ENCODE measurements around the gene ANKDD1B. TPM values are rescaled to one million over a fixed set of nuclear protein-coding genes. Genes with fewer than 3 reads are reported as not detected.

The ANKDD1B gene
- total and polyA plus RNA-seq, 2 of the 8 experiments (the other 6 are each of a cell fraction or from before 2014, with no cell fraction given), result 0.08 to 0.22 TPM

GRCh38 chr5:75654693-75655295, 43.5 kb downstream of the ANKDD1B start (continued):
- TF ChIP-seq HDAC6 (IDR thresholded peaks at IDR 0.05; ENCODE audit: low read depth, low read length), result no peak
- no peak for TF ChIP-seq CBX8 (IDR thresholded peaks at IDR 0.05; ENCODE audit: borderline replicate concordance, low read depth, low read length)
- TF ChIP-seq TAF7 (optimal IDR thresholded peaks at IDR 0.05; ENCODE audit: borderline replicate concordance, low read depth, low read length), result no peak
- no peak for TF ChIP-seq ASH2L (IDR thresholded peaks at IDR 0.05; ENCODE audit: low read length)
- no peak for TF ChIP-seq ZNF274 (IDR thresholded peaks at IDR 0.05; ENCODE audit: borderline replicate concordance, extremely low read depth, low read length)
- no peak for TF ChIP-seq SP2 (IDR thresholded peaks at IDR 0.05; ENCODE audit: low read length)

All from H1 (cell line).